Naive thymus-derived CD4-positive, alpha-beta T cell (primary cell): ENCODE data around the gene TMEM144. TPM values are rescaled to one million over a fixed set of nuclear protein-coding genes. Genes with fewer than 3 reads are reported as not detected.

Source experiments
- ATAC-seq: fragments of 150-1000 bp; cut with Tn5 transposase; 2 replicates; pipeline ENCODE4 v1.10.0; 2021; ENCODE audit warnings: mild to moderate bottlenecking, moderate library complexity
- CTCF ChIA-PET: fragments of 350-600 bp; sonication (Branson Sonifier 250); formaldehyde crosslinking; loops from one replicate; lab custom pipeline; 2021; ENCODE audit warnings: antibody characterized with exemption; lab: Charles Lee
- POLR2A ChIA-PET: fragments of 350-600 bp; sonication (Branson Sonifier 250); formaldehyde crosslinking; loops from one replicate; lab custom pipeline; 2021; ENCODE audit warnings: antibody characterized with exemption, inconsistent platforms; lab: Charles Lee
- DNase-seq, 9 donors: peaks; one replicate each; pipeline versions ENCODE4 v3.0.0 to v3.0.0-alpha.2; 2020 to 2022; ENCODE audit warnings: mixed read lengths in 1 of 9
- H3K27ac ChIP-seq: one replicate; pipeline ENCODE4 v1.7.0; 2013; ENCODE audit warnings: mild to moderate bottlenecking, low read depth, low read length, moderate library complexity
- H3K27me3 ChIP-seq, 2 donors: one replicate each; pipeline ENCODE4 v1.7.0; 2013; ENCODE audit warnings: low read length in 2 of 2, mild to moderate bottlenecking in 2 of 2, moderate library complexity in 2 of 2; ENCODE audit not compliant: control insufficient read depth in 2 of 2, insufficient read depth in 2 of 2
- H3K36me3 ChIP-seq, 3 experiments: 1 replicate in 2 of 3; 2 replicates in 1 of 3; pipeline ENCODE4 v1.7.0; 2013; ENCODE audit warnings: low read length in 3 of 3, mild to moderate bottlenecking in 3 of 3, moderate library complexity in 1 of 3; ENCODE audit not compliant: insufficient read depth in 3 of 3, control insufficient read depth in 2 of 3
- H3K4me1 ChIP-seq, 2 donors: one replicate each; pipeline ENCODE4 v1.7.0; 2013; ENCODE audit warnings: low read length in 2 of 2, mild to moderate bottlenecking in 2 of 2, moderate library complexity in 1 of 2; ENCODE audit not compliant: control insufficient read depth in 2 of 2, insufficient read depth in 2 of 2
- H3K4me3 ChIP-seq: 2 replicates; pipeline ENCODE4 v1.7.0; 2013; ENCODE audit warnings: mild to moderate bottlenecking, low read length
- H3K9me3 ChIP-seq, 3 experiments: 1 replicate in 2 of 3; 2 replicates in 1 of 3; pipeline ENCODE4 v1.7.0; 2013; ENCODE audit warnings: low read length in 3 of 3; ENCODE audit not compliant: control insufficient read depth in 2 of 3
- H3K27ac Mint-ChIP-seq, 9 donors: one replicate each; pipeline ENCODE4 v1.8.0; 2020 to 2022; ENCODE audit warnings: mixed read lengths in 9 of 9, mild to moderate bottlenecking in 8 of 9, moderate library complexity in 5 of 9, inconsistent platforms in 2 of 9
- H3K27me3 Mint-ChIP-seq, 5 donors: one replicate each; pipeline ENCODE4 v1.8.0; 2021 to 2022; ENCODE audit warnings: mixed read lengths in 5 of 5, mild to moderate bottlenecking in 1 of 5
- H3K36me3 Mint-ChIP-seq, 5 donors: one replicate each; pipeline ENCODE4 v1.8.0; 2020 to 2022; ENCODE audit warnings: mixed read lengths in 5 of 5, mild to moderate bottlenecking in 3 of 5, inconsistent platforms in 1 of 5
- H3K4me1 Mint-ChIP-seq, 7 donors: one replicate each; pipeline ENCODE4 v1.8.0; 2020 to 2022; ENCODE audit warnings: mixed read lengths in 7 of 7, mild to moderate bottlenecking in 3 of 7, inconsistent platforms in 1 of 7
- H3K4me3 Mint-ChIP-seq, 10 donors: one replicate each; pipeline ENCODE4 v1.8.0; 2020 to 2022; ENCODE audit warnings: mild to moderate bottlenecking in 10 of 10, mixed read lengths in 10 of 10, moderate library complexity in 6 of 10, inconsistent platforms in 2 of 10
- H3K9me3 Mint-ChIP-seq, 11 donors: one replicate each; pipeline ENCODE4 v1.8.0; 2020 to 2022; ENCODE audit warnings: mixed read lengths in 11 of 11, mild to moderate bottlenecking in 4 of 11, inconsistent platforms in 1 of 11, moderate library complexity in 1 of 11
- intact Hi-C, 2 donors: fragments of 100-400 bp; cut with micrococcal nuclease; formaldehyde crosslinking; loops; one replicate each; pipeline ENCODE4 v1.15.1; 2023
- polyA plus RNA-seq, 2 donors: library from polyadenylated mRNA; unstranded; fragments of 300-500 nt; fragmentation: Illumina TruSeq; gene quantifications; one replicate each; pipeline ENCODE4 v1.2.3, GENCODE V29; 2021
- total RNA-seq, 6 experiments: library from RNA in 5 of 6; stranded (reverse) in 5 of 6; gene quantifications; 1 replicate in 5 of 6; 2 replicates in 1 of 6; pipeline ENCODE4 v1.2.3 and lab custom pipeline; 2021 to 2026

The TMEM144 gene
- total and polyA plus RNA-seq, 7 experiments from 2014 or later = 0.34 to 3.4 (median 0.45) TPM; not detected in 3

DNA sequence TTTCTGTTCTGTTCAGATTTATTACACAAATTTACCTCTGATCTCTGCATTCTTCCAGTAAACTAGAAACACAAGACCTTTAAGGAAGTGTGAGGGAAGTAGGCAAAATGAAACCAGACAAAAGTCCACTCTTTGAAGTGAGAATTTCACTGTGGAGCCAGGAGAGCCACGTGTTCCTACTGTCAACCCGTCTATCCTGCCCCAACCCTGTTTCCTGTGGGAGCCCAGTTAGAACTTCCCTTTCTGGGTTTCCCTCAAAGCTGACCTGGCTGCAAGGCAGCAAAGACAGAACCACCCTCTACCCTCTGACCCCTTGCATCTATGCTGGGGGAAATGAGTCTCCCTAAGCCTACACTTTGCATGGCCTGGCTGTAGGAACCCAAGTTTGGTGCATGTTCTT, 40.0 kb downstream of the TMEM144 start:
- POLR2A ChIA-PET = no interaction called here
- no peak overlapping the region for H3K4me3 Mint-ChIP-seq
- no peak overlapping the region for H3K27ac Mint-ChIP-seq
- no peak overlapping the region for H3K27ac ChIP-seq
- intact Hi-C loops = loop anchor here in 1 of 2 donors (5.0 to 10.0 kb wide), 2 partner anchors 602 to 954 kb away; no protein-coding TSS in a partner anchor
- H3K27me3 Mint-ChIP-seq = peaks cover 0 to 13% (median 9%) of the 10 kb centered on the region in 5 donors
- H3K9me3 Mint-ChIP-seq = no peaks in the 10 kb centered on the region
- CTCF ChIA-PET = no interaction called here
- H3K27me3 ChIP-seq = no peaks in the 10 kb centered on the region
- H3K4me1 Mint-ChIP-seq = peaks cover 3 to 14% (median 12%) of the 10 kb centered on the region in 7 donors
- no peak overlapping the region for H3K4me3 ChIP-seq
- no peaks in the 10 kb centered on the region for H3K36me3 Mint-ChIP-seq
- no peaks in the 10 kb centered on the region for H3K4me1 ChIP-seq
- H3K36me3 ChIP-seq = no peaks in the 10 kb centered on the region
- no peaks in the 10 kb centered on the region for H3K9me3 ChIP-seq
- ATAC-seq (peak; percentile 18), DNase-seq (no peak)

DNA sequence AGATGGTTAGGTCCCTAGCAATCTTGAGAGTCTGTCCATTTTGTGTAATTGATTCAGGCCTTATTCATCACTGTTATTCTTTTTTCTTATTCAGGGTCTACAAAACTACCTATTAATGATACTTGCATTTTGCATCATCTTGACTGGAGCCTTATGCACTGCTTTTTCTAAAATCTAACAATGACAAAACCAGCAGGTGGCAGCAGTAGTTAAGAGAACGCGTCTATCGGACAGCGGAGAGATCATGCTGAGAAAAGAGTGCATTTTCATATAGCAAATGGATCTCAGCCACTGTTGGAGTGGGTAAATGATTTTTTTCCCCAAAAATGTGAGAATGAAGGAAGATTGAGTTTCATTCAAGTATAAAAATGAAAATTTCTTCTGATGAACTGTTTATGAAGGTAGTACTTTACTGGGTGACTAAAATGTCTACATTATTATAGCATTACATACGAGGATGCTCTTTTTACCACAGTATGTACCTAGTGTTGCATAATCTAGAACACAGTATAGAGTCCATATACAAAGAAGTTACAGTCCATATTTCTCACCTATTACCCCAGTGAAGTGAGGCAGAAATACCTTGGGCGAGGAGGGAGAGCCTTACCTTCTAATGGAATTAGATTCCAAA, 43.2 kb downstream of the TMEM144 start:
- POLR2A ChIA-PET = no interaction called here
- H3K4me3 ChIP-seq = no peak overlapping the region
- H3K27me3 ChIP-seq = peaks cover 0 to 5% of the 10 kb centered on the region in 2 donors
- Mint-ChIP-seq H3K9me3 (no peaks in the 10 kb centered on the region), H3K27me3 (peaks cover 0 to 13% (median 9%) of the 10 kb centered on the region in 5 donors), H3K36me3 (no peaks in the 10 kb centered on the region), H3K4me1 (peaks cover 3 to 14% (median 12%) of the 10 kb centered on the region in 7 donors), H3K4me3 (peak overlapping the region in 1 of 10 donors; percentile 19), H3K27ac (no peak overlapping the region)
- H3K27ac ChIP-seq = no peak overlapping the region
- CTCF ChIA-PET = no interaction called here
- ATAC-seq (peak; percentile 73), DNase-seq (peak in 7 of 9 donors; percentile 2 to 51 (median 26))
- intact Hi-C loops = loop anchor here (1.0 to 10.0 kb wide), 7 partner anchors 372 to 1193 kb away; no protein-coding TSS in a partner anchor
- H3K9me3 ChIP-seq = no peaks in the 10 kb centered on the region
- no peaks in the 10 kb centered on the region for H3K4me1 ChIP-seq
- no peaks in the 10 kb centered on the region for H3K36me3 ChIP-seq

DNA sequence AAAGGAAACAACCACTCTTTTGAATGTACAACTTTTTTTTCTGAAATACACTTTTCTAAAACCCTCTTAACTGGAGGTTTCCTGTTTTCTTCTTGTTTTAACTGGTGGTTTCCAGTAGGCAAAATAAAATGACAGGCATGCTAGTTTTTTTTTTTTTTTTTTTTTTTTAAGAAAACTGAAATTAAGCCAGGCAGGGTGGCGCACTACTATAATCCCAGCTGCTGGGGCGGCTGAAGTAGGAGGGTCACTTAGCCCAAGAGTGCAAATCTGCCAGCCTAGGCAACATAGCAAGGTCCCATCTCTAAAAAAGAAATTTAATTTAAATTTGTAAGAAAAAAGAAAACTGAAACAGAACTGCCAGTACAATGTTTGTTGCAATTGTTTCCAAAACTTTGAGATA, 44.0 kb downstream of the TMEM144 start:
- Mint-ChIP-seq H3K36me3 (no peaks in the 10 kb centered on the region), H3K4me1 (peaks cover 3 to 14% (median 12%) of the 10 kb centered on the region in 7 donors), H3K27me3 (peaks cover 0 to 13% (median 9%) of the 10 kb centered on the region in 5 donors), H3K27ac (no peak overlapping the region), H3K4me3 (no peak overlapping the region), H3K9me3 (no peaks in the 10 kb centered on the region)
- CTCF ChIA-PET = no interaction called here
- H3K4me1 ChIP-seq = no peaks in the 10 kb centered on the region
- peaks cover 0 to 5% of the 10 kb centered on the region in 2 donors for H3K27me3 ChIP-seq
- intact Hi-C loops = loop anchor here in 1 of 2 donors (5.0 to 10.0 kb wide), 2 partner anchors 598 to 951 kb away; no protein-coding TSS in a partner anchor
- DNase-seq (no peak), ATAC-seq (no peak)
- no peaks in the 10 kb centered on the region for H3K36me3 ChIP-seq
- H3K9me3 ChIP-seq = no peaks in the 10 kb centered on the region
- H3K27ac ChIP-seq = no peak overlapping the region
- no peak overlapping the region for H3K4me3 ChIP-seq
- POLR2A ChIA-PET = no interaction called here

DNA sequence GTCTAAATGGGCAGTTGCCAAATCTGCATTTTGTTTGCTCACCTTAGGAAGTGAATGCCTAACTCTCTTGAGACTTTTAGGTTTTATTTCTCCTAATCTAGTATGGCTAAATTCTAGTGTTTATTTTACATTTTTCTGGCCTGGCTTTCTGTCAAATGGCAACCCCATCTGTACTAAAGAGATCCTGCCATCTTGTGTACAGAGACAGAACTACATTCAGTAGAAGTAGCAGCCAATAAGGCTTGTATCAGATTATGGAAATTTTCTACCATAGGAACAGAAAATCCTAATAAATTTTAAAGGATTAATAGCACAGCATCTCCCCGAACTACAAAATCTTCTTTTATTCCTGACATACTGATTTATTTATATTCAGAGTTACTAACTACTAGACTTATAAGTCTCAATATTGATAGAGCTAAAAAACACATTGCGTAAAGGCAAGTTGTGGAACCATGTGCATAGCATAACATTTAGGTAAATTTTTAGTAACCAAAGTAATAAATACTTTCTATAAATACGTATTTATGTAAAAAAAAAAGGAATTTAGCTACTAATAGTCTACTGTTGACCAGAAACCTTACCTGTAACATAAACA, 45.5 kb downstream of the TMEM144 start:
- DNase-seq = no peak
- H3K27me3 Mint-ChIP-seq = peaks cover 0 to 13% (median 9%) of the 10 kb centered on the region in 5 donors
- H3K9me3 ChIP-seq = no peaks in the 10 kb centered on the region
- no peak overlapping the region for H3K4me3 Mint-ChIP-seq
- no peaks in the 10 kb centered on the region for H3K36me3 ChIP-seq
- H3K27ac ChIP-seq = no peak overlapping the region
- H3K27me3 ChIP-seq = peaks cover 0 to 5% of the 10 kb centered on the region in 2 donors
- no peaks in the 10 kb centered on the region for H3K4me1 ChIP-seq
- ATAC-seq = peak; percentile 49
- peaks cover 2 to 14% (median 12%) of the 10 kb centered on the region in 7 donors for H3K4me1 Mint-ChIP-seq
- H3K27ac Mint-ChIP-seq = no peak overlapping the region
- POLR2A ChIA-PET = no interaction called here
- H3K9me3 Mint-ChIP-seq = no peaks in the 10 kb centered on the region
- intact Hi-C loops = loop anchor here (1.0 to 10.0 kb wide), 4 partner anchors 63 to 949 kb away; no protein-coding TSS in a partner anchor
- H3K36me3 Mint-ChIP-seq = no peaks in the 10 kb centered on the region
- H3K4me3 ChIP-seq = no peak overlapping the region
- CTCF ChIA-PET = interaction anchor here (1.7 kb wide), 1 partner anchor 62 kb away, joined by 3 read pairs; no protein-coding TSS in a partner anchor

DNA sequence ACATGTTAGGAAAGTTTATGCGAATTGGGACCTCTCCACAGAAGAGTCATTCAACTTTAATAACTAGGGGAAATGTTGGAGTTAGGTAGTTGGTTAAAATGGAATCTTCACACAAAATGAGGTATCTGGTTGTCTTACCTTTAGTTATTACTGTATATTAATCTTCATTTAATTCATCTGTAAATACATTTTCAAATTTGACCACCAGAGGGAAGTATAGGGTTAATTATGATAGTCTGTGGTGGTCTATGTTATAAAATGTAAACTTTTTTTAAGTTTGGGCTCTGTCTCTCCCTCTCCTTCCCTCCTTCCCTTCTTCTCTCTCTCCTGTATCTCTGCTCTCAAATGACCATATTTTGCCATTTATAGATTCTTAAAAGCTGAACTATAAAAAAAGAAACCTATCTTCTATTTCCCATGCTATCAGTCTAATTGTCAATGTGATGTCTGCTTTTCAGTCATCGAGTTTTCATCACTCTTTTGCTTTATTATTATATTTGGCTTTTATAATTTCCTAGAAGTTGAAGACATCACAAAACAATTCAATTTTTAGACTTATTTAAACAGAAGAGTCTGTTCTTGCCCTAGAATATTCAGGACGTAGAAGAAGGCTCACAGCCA, 49.8 kb downstream of the TMEM144 start:
- H3K9me3 Mint-ChIP-seq = no peaks in the 10 kb centered on the region
- Histone ChIP-seq H3K27ac (no peak overlapping the region), H3K4me3 (no peak overlapping the region), H3K36me3 (no peaks in the 10 kb centered on the region), H3K9me3 (no peaks in the 10 kb centered on the region), H3K4me1 (no peaks in the 10 kb centered on the region), H3K27me3 (peaks cover 0 to 5% of the 10 kb centered on the region in 2 donors)
- peaks cover 0 to 10% (median 6%) of the 10 kb centered on the region in 5 donors for H3K27me3 Mint-ChIP-seq
- CTCF ChIA-PET = interaction anchor here (1.0 kb wide), 1 partner anchor 591 kb away, joined by 4 read pairs; no protein-coding TSS in a partner anchor
- H3K4me3 Mint-ChIP-seq = no peak overlapping the region
- DNase-seq (no peak), ATAC-seq (no peak)
- POLR2A ChIA-PET = no interaction called here
- intact Hi-C loops = loop anchor here (5.0 to 10.0 kb wide), 3 partner anchors 68 to 945 kb away; no protein-coding TSS in a partner anchor
- H3K36me3 Mint-ChIP-seq = no peaks in the 10 kb centered on the region
- H3K27ac Mint-ChIP-seq = no peak overlapping the region
- no peaks in the 10 kb centered on the region for H3K4me1 Mint-ChIP-seq

DNA sequence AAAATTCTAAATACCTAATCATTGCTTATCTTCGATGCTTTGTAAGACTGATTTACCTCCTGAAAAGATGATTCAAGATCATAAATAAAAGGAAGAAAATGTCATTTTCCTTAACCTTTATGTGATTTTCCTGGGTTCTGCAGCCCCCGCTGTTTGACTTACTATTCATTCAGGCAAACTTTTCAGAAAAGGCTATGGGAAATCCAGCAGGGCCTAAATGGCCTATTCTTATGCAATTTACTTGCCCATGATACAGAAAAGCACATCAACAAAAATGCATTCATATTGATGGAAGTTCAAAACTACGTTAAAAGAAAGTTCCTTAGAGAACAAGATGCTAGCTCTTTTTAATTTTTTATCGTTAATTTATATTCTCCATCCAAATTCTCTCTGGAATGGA, 51.2 kb downstream of the TMEM144 start:
- Histone ChIP-seq H3K36me3 (no peaks in the 10 kb centered on the region), H3K9me3 (no peaks in the 10 kb centered on the region), H3K4me1 (no peaks in the 10 kb centered on the region), H3K4me3 (no peak overlapping the region), H3K27me3 (no peaks in the 10 kb centered on the region), H3K27ac (no peak overlapping the region)
- Mint-ChIP-seq H3K4me3 (no peak overlapping the region), H3K4me1 (no peaks in the 10 kb centered on the region), H3K36me3 (no peaks in the 10 kb centered on the region), H3K27me3 (peaks cover 2 to 10% (median 8%) of the 10 kb centered on the region in 5 donors), H3K27ac (no peak overlapping the region), H3K9me3 (no peaks in the 10 kb centered on the region)
- POLR2A ChIA-PET = no interaction called here
- no peak for DNase-seq
- intact Hi-C loops = no loop called here
- ATAC-seq = no peak
- CTCF ChIA-PET = interaction anchor here (1.0 kb wide), 1 partner anchor 590 kb away, joined by 4 read pairs; no protein-coding TSS in a partner anchor
